ENCODE measurements around the gene TXNRD2.
A peak's percentile ranks its signal among the peaks of the same experiment; 100 is the strongest.
"Not testable (repeated sequence)": the region's sequence is repeated elsewhere in the genome, so short reads cannot be mapped to it uniquely, and the experiment has no call there.

TXNRD2 gene

DNA sequence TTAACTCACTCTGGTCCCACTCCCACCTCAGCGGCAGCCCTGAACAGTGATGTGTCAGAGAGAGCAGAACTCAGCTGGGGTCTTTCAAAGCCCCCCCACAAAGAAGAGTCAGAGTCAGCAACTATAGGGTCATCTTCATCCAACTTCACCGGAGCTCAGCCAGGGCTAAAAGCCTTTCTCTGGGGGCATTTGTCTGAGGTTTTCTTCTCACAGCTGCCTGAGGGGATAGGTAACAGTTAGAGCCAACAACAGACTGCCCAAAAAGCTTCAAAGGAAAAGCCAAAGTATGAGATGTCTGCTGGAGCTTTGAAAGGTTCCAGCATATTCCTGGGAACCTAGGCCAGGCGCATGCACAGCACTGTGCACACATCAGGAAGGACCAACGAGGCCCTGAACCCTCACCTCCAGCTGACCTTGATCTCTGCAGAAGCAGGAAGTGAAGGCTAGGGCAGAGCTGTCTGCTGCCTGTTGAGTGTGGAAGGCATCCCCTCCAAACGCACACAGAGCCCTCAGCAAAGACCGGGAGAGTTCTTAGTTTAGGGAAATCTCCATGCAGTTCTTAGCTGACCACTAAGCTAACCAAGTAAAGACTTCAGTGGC, 28.2 kb downstream of the TXNRD2 start:
- no peak for DNase-seq
- Mint-ChIP-seq H3K27ac (peak overlapping the region in 1 of 2 donors; percentile 34), H3K27me3 (no peaks in the 10 kb centered on the region), H3K4me1 (peaks cover 6% of the 10 kb centered on the region), H3K9me3 (no peaks in the 10 kb centered on the region), H3K4me3 (no peak overlapping the region)
- no peak for ATAC-seq

DNA sequence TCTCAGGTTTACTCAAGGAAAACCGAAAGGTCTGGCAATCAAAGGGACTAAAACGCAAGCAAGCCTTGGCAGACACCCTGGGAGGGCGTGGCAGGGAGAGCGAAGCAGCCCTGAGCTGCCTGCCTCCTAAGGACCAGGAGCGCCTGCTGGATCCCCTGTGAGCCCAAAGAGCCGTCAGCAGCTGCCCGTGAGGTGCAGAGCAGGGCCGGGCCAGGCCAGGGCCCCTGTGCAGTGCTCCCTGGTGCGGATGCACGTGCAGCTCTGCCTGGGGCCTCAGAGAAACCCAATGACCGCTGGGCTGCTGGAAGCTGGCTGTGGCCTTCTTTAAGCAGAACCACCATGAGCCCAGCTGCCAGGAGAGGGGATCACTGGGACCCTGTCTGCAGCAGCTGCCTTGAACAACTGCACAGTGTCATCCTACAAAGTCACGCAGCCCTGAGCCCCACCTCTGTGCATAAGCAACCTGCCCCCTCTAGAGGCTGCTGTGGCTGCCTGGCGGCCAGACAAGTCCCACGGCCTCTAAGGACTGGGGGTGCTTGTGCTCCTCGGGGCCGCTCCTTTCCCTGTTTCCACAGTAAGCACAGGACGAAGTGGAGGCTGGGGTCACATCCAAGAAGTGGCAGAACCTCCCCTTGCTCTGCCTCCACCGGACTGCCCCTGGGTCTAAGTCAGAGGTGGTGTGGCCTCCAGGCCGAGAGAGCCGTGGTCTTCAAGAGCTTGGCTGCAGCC, 29.2 kb downstream of the TXNRD2 start:
- DNase-seq (no peak), ATAC-seq (no peak)
- Mint-ChIP-seq H3K4me3 (no peak overlapping the region), H3K27me3 (no peaks in the 10 kb centered on the region), H3K9me3 (no peaks in the 10 kb centered on the region), H3K4me1 (peaks cover 6% of the 10 kb centered on the region), H3K27ac (no peak overlapping the region)

DNA sequence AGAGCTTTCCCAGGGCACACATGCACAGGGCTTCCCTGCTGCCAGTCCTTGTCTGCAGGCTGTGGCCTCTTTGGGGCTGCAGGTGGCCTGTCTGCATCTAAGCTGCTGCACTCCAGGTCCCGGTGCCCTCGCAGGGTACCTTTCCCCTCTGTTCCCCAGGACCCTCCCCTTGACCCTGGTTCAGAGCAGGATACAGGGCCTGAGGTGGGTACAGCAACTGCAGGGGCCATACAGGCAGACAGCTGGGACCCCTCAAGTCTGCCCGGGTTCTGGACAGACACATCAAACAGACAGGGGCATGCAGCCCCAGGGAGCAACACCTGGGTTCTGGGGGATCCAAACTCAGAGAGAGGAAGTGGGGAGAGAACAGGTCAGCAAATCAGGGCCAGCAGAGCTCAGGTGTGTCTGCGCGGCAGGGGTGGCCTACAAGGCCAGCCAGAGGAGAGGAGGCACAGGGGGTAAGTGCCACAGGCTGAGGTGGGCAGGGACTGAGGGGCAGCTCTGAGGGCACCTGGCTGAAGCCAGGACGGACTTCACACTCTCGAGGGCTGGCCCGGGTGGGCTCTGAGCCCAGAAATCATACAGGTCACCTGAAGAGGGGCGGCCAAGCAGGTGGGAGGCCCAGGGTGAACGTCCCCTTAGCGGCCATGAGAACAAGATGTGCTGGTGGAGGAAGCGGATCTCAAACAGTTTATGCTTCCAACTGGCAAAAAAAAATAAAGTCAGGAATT, 29.9 kb downstream of the TXNRD2 start:
- Mint-ChIP-seq H3K27me3 (no peaks in the 10 kb centered on the region), H3K27ac (peak overlapping the region in 1 of 2 donors; percentile 3), H3K4me1 (peaks cover 6% of the 10 kb centered on the region), H3K4me3 (no peak overlapping the region), H3K9me3 (no peaks in the 10 kb centered on the region)
- no peak for DNase-seq
- no peak for ATAC-seq

DNA sequence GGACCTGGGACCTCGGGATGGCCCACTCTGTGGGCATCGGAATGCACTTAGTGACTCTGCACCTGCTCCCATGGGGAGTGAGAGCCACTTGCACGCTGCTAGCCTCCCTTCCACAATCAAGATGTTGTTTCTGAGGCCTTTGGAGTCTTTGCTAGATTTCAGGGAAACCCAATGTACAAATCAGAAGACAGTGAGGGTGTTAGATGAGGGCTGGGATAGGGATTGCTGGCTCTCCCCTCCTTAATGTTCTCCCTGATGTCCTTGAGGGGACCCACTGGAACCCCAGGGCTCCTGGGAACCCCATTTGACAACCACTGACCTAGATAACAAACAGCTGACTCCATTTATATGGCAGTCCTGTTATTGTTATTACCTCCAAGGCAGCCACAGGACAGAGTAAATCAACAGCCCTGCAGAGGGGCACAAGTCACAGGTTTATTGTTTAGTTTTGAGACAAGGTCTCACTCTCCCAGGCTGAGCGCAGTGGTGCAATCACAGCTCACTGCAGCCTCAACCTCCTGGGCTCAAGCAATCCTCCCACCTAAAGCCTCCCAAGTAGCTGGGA, 31.4 kb downstream of the TXNRD2 start:
- Mint-ChIP-seq H3K27me3 (no peaks in the 10 kb centered on the region), H3K4me3 (no peak overlapping the region), H3K9me3 (no peaks in the 10 kb centered on the region), H3K27ac (no peak overlapping the region), H3K4me1 (peaks cover 6% of the 10 kb centered on the region)
- DNase-seq = no peak
- ATAC-seq = no peak

DNA sequence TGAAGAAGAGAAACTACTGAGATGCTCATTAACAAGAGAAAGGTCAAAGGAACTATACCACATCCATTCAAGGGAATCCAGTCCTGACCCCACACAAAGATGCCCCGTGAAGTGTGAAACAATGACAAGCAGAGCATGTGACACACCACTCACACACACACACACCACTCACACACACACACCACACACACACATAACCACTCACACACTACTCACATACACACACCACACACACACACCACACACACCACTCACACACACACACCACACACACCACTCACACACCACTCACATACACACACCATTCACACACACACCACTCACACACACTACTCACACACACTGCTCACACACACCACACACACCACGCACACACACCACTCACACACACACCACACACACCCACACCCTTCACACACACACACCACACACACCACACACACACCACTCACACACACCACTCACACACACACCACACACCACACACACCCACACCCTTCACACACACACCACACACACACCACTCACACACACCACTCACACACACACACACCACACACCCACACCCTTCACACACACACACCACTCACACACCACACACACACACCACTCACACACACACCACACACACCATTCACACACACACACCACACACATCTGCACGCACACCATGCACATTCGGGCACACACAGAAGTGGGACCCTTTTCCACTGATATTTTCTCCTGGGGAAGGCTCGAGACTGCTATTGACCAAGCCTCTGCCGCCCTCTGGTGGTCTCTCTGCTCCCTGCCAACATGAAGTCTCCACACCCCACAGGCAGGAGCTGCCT, 32.1 kb downstream of the TXNRD2 start:
- Mint-ChIP-seq H3K27me3 (no peaks in the 10 kb centered on the region), H3K4me1 (peaks cover 6% of the 10 kb centered on the region), H3K27ac (peak overlapping the region in 1 of 2 donors; percentile 84), H3K9me3 (no peaks in the 10 kb centered on the region), H3K4me3 (no peak overlapping the region)
- DNase-seq (peak; percentile 73 to 74), ATAC-seq (peak; percentile 91)

DNA sequence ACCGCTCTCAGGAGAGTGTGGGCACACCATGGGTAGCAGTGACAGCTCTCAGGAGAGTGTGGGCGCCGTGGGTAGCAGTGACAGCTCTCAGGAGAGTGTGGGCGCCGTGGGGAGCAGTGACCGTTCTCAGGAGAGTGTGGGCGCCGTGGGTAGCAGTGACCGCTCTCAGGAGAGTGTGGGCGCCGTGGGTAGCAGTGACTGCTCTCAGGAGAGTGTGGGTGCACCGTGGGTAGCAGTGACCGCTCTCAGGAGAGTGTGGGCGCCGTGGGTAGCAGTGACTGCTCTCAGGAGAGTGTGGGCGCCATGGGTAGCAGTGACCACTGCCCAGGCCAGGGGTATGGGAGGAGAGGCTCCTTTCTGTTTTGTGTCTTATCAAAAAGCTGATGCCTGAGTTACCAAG, 33.7 kb downstream of the TXNRD2 start:
- H3K9me3 Mint-ChIP-seq, DNase-seq, H3K27ac Mint-ChIP-seq, H3K4me1 Mint-ChIP-seq, H3K27me3 Mint-ChIP-seq, ATAC-seq, H3K4me3 Mint-ChIP-seq: not testable (repeated sequence)

DNA sequence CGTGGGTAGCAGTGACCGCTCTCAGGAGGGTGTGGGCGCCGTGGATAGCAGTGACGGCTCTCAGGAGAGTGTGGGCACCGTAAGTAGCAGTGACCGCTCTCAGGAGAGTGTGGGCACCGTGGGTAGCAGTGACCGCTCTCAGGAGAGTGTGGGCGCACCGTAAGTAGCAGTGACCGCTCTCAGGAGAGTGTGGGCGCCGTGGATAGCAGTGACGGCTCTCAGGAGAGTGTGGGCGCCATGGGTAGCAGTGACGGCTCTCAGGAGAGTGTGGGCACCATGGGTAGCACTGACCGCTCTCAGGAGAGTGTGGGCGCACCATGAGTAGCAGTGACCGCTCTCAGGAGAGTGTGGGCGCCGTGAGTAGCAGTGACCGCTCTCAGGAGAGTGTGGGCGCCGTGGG, 34.8 kb downstream of the TXNRD2 start:
- not testable (repeated sequence) for H3K4me1 Mint-ChIP-seq, H3K27me3 Mint-ChIP-seq, H3K9me3 Mint-ChIP-seq, H3K27ac Mint-ChIP-seq, DNase-seq, ATAC-seq, H3K4me3 Mint-ChIP-seq

DNA sequence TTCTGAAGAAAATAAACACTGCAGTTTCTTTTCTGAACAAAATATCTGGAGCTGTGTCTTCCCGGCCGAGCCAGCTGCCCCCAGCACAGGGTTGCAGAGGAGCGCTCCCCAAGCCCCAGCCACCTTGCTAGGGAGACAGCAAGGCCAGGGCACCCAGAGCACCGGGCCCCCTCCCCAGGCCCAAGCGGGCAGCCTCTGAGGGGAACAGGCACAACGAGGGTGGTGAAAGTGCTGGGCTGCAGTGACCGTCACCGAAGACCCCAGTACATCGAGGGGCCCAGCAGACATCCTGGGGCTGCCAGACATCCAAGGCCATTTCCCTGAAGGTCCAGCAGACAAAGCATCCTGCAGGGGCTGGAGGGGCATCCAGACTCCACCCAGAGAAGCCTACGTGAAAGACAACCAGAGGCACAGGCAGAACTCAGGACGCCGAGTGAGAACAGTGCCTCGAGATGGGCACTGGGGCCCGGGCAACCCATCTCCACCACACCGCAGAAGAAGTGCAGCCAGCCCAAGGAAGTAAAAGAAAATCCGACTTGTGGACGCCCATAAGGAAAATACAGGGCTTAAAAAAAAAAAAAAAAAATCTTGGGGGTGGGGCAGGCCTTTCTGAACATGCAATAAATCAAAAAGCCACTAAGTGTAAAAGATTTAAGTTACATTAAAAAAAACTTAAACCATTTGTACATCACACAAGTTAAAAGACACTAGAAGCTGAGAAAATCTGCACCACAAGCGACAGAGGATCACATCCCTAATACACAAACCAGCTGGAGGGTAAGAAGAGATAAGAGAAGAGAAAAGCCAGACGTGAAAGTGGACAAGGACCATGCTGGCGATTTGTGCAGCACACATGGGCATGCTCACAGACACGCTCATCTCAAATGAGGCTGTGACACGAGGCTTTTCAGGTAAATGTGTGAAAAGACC, 36.0 kb downstream of the TXNRD2 start:
- ATAC-seq = no peak
- no peak for DNase-seq
- H3K9me3 Mint-ChIP-seq = no peaks in the 10 kb centered on the region
- H3K27ac Mint-ChIP-seq = no peak overlapping the region
- no peak overlapping the region for H3K4me3 Mint-ChIP-seq
- peaks cover 6% of the 10 kb centered on the region for H3K4me1 Mint-ChIP-seq
- H3K27me3 Mint-ChIP-seq = no peaks in the 10 kb centered on the region

DNA sequence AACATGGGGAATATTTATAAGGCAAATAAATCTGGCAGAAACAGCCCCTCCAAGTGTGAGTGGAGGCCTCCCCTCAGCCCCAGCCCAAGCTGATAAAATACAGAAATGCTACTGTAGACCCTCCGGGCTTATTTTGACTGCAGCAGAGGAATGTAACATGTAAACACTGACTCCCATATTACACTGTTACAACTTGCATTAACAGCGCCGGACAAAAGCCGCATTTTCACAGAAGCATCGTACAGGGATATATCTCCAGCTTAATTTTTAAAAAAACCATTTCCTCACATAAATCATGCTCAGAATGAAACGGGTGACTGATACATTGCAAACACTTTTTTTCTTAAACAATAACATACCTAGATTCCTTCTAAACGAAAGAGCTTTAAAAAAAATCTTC, 36.7 kb downstream of the TXNRD2 start:
- H3K4me3 Mint-ChIP-seq = no peak overlapping the region
- H3K27me3 Mint-ChIP-seq = no peaks in the 10 kb centered on the region
- no peak overlapping the region for H3K27ac Mint-ChIP-seq
- DNase-seq (no peak), ATAC-seq (no peak)
- peaks cover 4% of the 10 kb centered on the region for H3K4me1 Mint-ChIP-seq
- H3K9me3 Mint-ChIP-seq = no peaks in the 10 kb centered on the region

DNA sequence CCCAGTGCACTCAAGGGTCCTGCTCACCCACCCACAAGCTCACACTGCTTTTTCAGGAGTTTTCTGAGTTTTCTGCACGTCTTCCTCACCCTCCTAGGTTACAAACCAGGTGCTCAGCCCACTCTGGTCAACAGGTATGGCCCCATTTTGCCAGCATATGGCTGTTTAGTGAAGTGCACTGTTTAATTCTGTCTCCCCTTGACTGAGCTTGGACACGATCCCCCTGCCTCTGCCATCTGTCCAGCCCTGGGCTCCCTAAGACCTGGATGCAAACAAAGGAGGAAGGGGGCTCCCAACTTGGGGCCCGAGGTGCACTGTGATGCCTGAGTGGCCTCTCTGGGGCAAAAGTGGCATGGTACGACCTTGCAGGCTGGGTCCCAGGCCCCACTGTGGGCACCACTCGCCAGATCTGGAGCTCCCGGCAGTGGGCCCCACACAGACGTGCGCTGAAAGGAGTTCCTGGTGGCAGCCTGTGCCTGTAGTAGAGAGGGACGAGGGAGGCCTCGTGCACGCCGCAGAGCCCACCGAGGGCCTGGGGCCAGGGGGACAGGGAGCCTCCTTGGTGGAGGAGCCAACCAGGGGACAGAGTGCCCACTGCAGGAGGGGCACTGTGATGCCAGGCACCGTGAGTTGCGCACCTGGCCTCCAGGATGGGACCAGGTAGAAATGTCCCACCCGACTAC, 37.3 kb downstream of the TXNRD2 start:
- ATAC-seq = no peak
- Mint-ChIP-seq H3K27ac (peak overlapping the region in 1 of 2 donors; percentile 69), H3K4me1 (no peaks in the 10 kb centered on the region), H3K4me3 (no peak overlapping the region), H3K27me3 (no peaks in the 10 kb centered on the region), H3K9me3 (no peaks in the 10 kb centered on the region)
- DNase-seq = no peak

DNA sequence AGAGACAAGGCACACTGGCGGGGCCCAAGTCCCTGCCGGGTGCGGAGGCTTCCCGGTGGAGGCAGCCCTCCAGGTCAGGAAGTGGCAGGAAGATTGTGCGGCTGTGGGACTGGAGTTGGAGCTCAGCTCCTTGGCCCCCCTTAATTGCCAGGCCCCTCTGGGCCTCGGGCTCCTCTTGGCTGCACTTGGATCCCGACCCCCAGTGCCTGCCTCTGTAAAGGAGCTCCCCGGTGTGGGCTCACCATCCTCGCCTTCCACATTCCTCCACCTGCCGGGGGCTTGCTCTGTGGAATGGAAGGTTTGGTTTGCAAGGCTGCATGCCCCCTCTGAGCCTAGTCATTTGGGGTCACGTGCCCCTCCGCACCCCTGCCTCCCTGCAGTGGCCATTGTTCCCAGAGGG, 38.1 kb downstream of the TXNRD2 start:
- H3K27ac Mint-ChIP-seq = no peak overlapping the region
- H3K4me1 Mint-ChIP-seq = no peaks in the 10 kb centered on the region
- H3K27me3 Mint-ChIP-seq = no peaks in the 10 kb centered on the region
- H3K9me3 Mint-ChIP-seq = no peaks in the 10 kb centered on the region
- no peak for ATAC-seq
- DNase-seq = no peak
- H3K4me3 Mint-ChIP-seq = no peak overlapping the region

DNA sequence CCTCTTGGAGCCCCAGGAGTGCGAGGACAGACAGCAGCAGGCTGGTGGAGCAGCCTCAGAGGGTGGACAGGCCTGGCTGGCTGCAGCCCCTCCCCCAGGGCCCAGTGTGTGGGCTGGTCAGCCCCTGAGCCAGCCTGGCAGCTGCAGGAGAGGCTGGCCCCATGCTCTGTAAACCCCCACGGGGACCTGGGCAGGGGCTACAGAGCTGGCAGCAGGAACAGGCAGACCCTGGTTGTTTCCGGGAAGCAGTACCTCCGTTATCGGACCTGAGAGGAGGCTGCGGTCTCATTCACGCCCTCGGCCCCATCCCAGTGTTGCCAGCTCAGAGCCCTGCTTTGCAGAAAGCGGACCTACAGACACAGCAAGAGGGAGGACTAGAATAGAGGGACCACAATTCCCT, 38.6 kb downstream of the TXNRD2 start:
- H3K9me3 Mint-ChIP-seq = no peaks in the 10 kb centered on the region
- H3K4me3 Mint-ChIP-seq = no peak overlapping the region
- DNase-seq (no peak), ATAC-seq (no peak)
- H3K27me3 Mint-ChIP-seq = no peaks in the 10 kb centered on the region
- H3K4me1 Mint-ChIP-seq = no peaks in the 10 kb centered on the region
- no peak overlapping the region for H3K27ac Mint-ChIP-seq

DNA sequence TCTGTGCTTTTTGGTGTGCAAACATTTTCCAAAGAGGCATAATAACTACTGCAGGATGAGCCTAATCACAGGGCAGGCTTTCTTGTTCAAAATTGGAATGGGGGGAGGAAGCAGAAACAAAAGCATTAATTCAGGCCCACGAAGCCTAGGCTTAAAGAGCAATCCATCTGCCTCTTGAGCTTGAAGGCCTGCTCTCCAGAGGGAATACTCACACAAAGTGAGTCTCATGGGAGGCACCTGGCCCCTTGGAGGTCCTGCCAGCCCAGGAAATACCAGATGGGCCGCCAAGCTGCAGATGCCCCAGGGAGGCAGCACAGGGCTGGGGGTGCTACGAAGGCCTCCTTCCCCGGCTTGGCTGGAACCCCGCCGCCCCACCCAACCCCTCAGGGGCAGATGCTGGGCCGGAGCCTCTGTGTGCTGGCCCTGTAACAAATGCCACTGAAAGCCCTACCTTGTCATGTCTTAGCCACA, 39.3 kb downstream of the TXNRD2 start:
- no peak for ATAC-seq
- H3K27ac Mint-ChIP-seq = no peak overlapping the region
- H3K9me3 Mint-ChIP-seq = no peaks in the 10 kb centered on the region
- H3K27me3 Mint-ChIP-seq = no peaks in the 10 kb centered on the region
- H3K4me1 Mint-ChIP-seq = peaks cover 4% of the 10 kb centered on the region
- DNase-seq = no peak
- no peak overlapping the region for H3K4me3 Mint-ChIP-seq
